NCI-H526 (cell line): Measurements from ENCODE around the gene FAM170B.

Source experiments
- DNase-seq, 2 experiments: peaks; one replicate each; lab custom pipeline; 2025; lab: John Stamatoyannopoulos, UW

Gene FAM170B

DNA sequence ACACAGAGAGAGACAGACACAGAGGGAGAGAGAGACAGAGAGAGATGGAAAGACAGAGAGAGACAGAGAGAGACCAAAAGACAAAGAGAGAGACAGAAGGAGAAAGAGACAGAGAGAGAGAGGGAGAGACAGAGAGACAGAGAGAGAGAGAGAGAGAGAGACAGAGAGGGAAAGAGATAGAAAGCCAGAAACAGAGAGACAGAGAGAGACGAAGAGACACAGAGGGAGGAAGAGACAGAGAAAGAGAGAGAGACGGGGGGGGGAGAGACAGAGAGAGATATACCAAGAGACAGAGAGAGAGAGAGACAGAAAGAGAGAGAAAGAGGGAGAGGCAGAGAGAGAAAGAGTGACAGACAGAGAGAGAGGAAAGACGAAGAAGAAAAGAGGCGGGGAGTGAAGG is 28.7 kb downstream of the FAM170B start:
- DNase-seq = no peak

DNA sequence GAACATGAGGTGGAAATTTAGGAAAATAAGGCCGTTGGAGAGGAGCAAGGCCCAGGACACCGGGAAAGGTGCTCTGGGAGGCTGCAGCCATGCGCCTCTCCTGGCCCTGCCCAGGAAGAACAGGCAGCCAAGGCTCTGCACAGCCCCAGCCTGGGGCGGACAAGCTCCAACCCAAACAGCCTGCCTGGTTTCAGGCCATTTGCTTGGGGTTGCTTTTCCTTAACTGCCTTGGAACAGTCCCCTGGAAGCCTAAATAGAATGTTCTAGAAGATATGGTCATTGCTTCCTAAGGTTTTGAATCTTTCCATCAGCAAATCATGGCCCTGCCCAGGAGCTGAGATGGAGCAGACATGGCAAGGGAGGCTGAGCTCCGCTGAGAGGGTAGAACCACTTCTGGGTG is 29.5 kb downstream of the FAM170B start:
- no peak for DNase-seq

DNA sequence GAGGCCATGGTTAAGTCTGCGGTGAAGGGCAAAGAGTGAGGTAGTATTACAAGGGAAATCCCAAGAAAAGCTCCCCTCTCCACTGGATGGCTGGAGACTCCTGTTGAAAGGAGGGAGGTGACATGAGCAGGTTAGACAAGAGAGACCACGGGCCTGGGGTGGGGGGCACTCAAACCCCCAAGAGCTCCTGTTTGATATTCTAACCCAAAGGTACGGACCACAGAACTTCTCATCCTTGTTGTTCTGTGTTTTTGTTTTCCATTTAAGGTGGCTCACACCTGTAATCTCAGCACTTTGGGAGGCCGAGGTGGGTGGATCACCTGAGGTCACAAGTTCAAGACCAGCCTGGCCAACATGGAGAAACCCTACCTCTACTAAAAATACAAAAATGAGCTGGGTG is 30.1 kb downstream of the FAM170B start:
- no peak for DNase-seq

DNA sequence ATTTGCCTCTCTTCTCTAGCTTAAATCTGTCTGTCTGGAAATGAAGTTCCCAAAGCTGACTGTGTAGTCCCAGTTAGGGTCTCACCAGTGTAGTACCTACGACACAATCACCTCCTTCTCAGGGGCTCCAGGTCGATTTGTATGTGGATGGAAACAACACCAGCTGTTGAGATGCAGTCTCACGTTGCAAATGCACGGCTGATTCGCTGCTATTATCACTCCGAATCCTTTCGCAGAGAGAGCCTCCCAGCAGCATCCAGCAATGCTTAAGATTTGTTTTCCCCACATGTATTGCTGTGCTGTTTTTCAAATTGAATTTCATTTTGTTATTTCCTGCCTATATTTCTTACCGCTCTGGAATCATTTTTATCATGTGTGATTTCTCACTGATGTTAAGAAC is 34.8 kb downstream of the FAM170B start:
- DNase-seq = no peak

DNA sequence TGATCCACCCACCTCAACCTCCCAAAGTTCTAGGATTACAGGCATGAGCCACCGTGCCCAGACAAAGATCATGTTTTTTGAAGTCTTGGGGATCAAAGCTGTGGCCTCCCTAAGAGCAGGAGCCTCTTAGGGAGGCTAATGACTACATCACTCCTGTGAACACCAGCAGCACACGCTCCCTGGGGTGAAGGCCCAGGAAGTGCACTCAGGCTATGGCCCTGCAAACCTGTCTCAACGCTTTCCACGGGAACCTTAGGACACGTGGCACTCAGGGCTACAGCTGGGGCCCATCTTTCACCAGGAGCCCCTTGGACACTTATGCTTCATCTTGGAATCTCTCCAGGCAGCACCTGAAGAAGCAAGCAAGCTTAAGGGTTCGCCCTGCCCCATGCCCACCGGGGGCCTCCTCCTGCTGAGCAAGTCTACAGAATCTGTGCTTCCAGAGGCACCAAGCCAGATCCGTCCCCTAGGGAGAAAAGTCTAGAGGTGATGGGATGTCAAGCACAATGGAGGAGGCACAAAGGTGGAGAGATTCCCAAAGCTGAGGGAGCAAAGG is 36.9 kb downstream of the FAM170B start:
- no peak for DNase-seq

DNA sequence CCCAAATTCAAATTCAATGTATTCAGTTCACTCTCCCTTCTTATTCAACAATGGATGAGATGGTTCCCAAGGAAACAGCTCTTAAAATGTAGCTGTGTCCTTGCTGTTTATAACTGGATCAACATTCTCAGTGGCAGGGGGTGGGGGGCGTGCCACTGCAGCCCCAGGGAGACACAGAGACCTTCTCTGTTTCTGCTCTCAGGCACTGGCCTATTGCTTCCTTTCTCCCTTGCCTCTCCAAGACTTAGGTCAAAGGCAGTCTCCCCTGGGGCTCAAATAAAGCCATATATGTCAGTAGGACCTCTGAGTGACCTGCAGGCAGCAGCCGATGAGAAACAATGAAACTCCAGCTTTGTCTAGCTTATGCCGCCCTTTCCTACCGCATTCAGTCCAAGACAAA is 39.2 kb downstream of the FAM170B start:
- DNase-seq = no peak

DNA sequence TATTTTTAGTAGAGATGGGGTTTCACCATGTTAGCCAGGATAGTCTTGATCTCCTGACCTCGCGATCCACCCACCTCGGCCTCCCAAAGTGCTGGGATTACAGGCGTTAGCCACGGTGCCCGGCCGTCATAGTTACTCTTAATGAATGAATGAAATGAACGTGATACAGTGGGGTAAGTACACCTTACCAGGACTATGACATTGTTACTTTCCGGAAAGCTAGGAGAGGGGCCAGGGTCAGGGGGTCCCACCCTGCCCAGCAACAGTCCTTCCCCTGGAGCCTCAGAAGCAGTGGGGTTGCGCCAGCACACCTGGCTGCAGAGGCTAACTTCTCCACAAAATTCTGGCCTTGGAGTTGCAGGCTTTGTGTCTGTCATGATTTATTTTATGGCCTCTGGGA is 39.9 kb downstream of the FAM170B start:
- no peak for DNase-seq

DNA sequence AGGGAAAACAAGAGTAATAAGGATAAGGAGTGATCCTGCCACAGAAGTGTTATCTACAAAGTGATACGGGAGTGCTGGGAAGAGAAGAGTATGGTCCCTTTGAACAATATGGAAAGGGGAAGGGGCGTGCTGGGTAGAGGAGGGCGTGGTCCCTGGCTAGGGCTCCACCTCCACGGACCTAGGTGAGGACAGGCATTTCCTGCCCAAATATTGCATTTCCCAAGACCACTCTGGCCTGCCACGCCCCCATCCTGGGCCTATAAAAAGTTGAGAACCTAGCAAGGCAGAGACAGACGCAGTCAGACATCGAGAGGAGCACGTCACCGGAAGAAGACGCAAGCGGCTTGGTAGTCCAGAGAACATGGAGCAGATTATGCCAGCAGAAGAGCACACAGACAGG is 41.3 kb downstream of the FAM170B start:
- DNase-seq = no peak

DNA sequence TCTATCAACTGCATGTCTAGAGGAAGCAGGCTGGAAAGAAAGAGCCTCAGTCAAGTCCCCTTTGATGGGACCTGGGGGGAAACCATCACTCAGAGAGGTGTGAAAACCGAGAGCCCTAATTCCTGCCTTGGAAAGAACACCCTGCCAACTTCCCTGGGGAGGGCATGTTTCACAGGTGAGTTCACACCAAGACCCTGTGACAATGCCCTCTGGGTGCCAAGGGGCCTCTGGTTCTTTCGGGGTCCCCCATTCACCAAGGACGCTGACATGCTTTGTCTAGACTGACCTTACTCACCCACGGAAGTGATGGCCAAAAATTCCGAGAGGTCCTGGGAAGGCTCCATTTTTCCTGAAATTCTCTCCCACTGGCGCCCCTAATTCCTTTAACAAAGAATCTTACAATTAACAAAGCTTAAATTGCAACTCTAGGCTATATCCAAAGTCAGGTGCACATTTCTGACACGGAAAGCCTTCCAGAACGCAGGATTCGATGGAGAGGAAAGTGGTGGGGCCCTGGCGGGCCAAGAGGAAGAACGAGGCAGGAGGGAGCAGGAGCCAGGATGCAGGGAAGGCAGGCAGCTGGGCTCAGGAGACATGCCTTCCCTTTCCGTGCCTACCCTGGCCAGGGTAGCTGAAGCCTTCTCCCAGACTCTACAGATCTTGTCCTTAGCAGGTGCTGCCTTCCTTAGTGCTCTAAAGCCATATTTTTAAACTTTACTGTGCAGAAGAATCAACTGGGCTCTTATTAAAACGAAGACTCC is 42.2 kb downstream of the FAM170B start:
- no peak for DNase-seq

DNA sequence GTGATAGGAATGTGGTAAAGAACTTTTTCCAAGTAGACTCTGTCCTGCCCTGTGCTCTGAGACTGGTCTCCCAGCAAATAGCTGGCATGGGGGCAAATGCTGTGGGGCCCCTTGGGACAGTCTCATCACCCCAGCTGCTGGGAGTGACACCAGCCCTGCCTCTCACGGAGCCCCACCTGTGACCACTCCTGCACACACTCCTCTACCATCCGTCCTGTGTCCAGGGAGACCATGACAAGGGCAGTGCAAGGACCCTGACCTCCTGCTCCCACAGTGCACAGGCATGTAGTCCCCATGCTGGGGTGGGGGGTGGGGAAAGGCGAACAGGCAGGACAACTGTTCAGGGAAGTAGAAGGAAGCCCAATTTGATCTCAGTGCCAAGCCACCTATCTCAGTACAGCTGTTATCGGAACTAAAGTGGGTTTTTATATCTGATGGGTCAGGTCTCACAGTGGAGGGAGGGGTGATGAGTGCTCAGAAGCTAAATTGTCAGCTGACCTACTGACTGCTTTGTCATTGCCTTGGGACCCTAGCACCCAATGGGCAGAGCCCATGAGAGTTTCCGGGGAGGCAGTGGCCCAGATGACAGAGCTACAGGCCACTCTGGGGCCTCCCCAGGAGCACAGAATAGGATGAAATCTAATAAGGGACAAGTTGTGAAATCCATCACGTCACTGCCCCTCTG is 43.0 kb downstream of the FAM170B start:
- DNase-seq = no peak

DNA sequence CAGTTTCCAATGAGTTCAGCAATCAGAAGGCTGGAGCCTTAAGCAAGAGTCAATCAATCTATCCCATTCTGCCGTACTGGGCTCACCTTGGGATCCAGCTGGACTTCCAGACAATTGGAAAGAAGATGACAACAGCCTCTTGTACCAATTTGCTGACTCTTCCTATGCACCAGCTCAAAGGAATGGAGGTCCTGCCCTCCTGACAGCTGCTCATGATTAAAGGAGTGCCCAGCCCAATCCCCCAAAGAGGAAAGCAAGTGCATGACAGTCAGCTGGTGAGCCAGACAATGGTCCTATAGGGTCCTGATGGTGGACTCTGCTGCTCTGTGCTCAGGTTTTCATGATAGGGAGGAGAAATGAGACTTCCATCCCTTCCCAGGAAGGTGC is 43.6 kb downstream of the FAM170B start:
- DNase-seq = no peak

DNA sequence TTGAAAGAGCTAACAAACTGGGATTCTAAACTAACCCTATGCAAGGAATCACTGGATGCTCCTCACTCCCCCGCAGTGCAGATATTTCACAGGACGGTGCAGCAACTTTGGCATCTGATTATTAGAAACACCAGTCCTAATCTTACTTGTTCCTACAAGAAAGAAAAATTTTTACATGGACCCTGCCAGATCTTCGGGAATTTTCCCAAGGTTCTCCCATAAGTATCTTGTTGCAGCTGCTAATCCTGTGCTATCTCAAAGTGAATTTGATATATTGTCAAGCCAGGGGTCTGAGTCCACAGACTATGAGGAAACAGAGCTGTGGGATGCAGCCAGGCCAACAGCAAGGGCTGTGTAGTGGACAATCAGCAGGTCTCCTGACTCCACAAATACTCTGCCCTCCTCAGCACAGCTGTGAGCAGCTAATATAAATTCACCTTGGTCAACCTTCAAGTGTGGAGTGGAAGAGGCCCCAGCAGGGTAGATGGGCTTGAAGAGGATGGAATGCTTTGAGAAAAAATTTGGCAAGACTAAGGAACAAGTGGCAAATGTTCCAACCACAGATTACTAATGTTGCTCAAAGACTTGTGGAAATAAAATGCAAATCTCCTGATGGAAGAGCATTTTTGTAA is 44.1 kb downstream of the FAM170B start:
- DNase-seq = no peak

DNA sequence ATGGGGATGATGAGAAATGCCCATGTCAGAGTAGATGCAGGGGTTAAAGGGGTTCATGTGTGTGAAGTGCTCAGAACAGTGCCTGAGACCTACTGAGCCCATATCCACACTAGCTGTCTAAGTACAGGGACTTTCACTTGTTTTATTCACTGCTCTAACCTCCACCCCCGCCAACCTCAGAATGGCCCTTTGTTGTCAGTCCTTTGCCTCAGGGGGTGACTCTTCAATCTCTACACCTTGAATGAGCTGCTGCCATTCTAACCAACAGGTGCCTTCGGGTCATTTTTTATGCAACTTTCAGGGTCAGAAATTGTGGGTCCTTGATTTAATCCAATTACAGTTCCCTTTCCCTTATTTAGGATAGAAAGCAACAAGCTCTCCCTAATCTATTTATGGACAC is 44.7 kb downstream of the FAM170B start:
- DNase-seq = no peak

DNA sequence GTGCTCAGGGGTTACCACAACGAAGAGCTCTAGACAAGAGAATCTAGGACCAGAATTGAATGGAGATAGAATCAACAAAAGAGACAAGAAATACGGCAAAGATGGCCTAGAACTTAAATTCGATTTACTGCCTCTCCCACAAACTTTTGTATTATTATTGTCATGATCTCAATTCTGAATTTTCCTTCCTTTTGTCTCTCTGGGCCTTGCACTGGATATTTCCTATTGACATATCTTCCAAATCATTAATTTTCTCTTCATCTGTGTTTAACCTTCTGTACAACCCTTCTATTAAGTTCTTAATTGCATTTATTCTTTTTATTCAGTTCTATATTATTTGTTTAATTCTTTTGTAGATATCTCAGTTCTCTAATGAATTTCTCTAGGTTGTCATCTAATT is 46.9 kb downstream of the FAM170B start:
- DNase-seq = no peak

DNA sequence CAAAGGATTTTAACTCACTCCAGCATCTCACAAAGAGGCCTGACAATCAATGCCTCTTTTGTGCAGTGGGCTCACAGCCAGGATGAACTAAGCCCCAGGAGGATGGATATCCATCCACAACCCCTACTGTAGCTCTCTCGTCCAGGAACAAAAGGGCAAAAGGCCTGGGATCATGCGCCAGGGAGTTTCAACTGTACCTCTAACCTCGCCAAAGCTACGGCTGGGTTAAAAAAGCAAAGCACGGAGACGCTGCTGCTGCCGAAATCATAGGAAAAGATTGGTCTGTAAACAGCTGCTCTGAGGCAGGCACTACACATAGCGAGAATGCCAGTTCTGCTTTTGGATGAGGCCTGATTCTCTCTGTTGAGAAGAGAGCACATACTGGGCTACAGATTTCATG is 50.6 kb downstream of the FAM170B start:
- no peak for DNase-seq

DNA sequence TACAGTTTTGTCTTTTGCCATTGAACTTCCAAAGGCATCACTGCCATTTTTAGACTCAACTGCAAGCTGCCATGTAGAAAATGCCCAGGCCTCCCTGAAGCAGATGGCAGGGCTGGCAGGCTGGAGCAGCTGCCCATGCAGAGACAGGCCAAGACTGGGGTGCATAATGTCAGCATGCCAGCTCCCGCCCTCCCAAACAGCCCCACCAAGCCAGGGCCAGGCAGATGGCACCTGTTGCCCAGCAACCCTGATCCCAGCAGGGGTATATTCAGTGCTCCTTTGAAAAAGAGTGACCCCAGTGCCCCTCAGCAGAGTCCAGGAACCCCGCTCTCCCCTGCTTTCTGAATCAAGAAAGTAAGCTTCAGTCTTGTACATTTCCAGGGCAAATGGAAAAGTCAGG is 51.1 kb downstream of the FAM170B start:
- no peak for DNase-seq

DNA sequence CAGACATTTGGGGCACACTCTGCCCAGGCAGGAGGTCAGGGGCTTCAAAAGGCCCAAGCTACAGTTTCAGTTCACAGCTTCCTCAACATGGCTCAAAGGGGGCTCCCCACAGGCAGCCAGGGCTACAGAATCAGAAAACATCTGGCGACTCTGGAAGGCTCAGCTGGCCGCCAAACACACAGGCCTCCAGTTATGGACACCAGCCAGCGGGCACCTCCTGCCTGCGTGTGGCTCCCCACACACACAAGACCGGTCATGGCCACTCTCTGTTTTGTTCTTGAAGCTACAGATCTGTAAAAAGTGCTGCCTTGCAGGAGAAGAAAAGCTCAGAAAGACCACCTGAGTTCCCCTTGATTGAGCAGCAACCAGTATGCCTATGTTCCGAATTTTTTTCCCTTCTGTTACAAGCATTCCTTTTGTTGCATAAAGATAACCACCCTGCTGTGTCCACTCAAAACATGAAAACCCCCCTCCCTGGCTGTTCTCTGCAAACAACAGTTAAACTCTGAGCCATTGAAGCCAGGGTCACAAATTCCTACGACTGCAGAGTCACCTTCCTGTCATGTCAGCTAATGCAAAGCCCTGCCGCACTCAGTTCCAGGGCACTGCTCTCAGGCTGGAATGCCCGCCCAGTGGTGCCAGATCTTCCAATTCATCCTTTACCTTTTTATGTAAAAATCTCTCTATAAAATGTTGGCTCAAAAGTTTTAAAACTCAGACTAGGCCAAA is 52.1 kb downstream of the FAM170B start:
- DNase-seq = no peak
